HK-2 (cell line): Measurements from ENCODE around the gene LTO1.
"Not testable (repeated sequence)": the region's sequence is repeated elsewhere in the genome, so short reads cannot be mapped to it uniquely, and the experiment has no call there.

Experiments
- DNase-seq: peaks from one replicate; pipeline ENCODE4 v3.0.0-alpha.2; 2018; ENCODE audit not compliant: unreplicated experiment

Gene LTO1

DNA sequence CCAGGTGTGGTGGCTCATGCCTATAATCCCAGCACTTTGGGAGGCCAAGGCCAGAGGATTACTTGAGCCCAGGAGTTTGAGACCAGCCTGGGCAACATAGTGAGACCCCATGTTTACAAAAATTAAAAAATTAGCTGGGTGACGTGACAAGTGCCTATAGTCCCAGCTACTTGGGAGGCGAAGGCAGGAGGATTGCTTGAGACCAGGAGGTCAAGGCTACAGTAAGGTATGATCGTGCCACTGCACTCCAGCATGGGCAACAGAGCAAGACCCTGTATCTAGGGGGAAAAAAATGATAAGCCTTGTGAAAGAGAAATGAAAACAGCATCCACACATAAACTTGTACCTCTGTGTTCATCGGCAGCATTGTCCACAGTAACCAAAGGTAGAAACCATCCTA is 42.3 kb downstream of the LTO1 start:
- no peak for DNase-seq

DNA sequence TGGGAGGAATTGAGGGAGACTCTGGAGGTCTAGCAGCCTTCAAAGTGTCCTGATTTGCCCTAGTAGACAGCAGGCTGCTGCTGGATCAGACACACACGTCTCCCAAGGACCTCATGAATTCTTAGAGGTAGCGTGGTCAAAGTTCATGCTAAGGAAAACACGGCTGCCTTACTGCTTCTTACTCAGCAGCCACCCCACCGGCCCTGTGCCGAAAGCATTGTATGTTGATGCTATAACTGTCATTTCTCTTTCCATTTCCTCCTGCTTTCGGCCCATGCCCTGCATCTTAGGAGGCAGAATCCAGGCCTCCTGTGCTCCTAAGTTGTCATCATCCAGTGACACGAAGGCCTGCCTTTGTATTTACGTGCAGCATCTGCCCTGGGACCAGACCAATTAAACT is 44.7 kb downstream of the LTO1 start:
- no peak for DNase-seq

DNA sequence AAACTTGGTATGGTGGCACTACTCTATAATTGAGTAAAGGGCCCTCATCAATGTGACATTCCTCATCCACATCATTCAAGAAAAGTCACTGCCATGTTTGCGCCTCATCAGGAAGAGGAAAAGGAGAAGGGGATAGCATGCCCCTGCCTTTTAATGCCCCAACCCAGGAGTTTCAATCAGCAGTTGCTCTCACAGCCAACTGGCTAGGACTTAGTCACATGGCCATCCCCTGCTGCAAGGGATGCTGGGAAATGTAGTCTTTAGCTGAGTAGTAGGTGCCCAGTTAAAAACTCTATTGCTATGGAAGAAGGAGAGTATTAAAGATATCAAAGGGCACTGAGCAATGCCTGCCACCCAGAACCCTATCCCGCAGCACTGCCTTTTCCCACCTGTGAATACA is 45.1 kb downstream of the LTO1 start:
- no peak for DNase-seq

DNA sequence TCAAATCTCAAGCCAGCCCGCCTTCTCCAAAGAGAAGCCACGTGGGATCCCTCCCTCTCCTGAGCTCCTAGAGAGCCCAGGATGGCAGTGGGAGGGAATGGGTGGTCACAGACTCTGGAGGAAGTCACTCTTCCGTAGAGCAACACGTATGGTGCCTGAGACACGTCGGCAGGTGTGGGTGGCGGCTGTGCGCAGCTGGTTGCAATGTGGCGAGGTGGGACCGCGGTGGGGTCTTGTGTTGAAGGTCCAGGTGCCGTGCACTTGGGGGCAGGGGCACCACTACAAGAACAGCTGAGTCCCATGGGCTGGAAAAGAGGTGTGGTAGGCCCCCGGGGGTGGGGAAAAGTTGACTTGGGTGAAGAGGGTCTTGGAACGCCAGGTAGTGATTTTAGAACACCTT is 47.6 kb downstream of the LTO1 start:
- DNase-seq = no peak

DNA sequence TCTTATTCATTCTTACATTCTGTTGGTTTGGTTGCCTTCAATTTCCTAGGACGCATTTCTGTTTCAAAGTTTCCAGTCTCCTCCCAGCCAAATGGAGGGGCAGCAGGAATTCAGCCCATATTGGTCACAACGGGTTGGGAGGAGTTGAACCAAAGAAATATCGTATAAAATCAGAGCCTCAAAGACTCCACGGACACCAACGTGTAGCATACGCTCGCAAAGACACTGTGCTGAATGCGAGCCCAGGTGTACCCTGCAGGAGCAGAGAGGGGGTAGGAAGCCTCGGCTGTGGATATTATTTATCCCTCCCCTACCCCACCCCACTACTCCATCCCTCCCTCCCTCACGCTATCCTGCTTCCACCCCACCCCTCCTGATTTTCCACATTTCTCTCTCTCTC is 49.7 kb downstream of the LTO1 start:
- DNase-seq = no peak

DNA sequence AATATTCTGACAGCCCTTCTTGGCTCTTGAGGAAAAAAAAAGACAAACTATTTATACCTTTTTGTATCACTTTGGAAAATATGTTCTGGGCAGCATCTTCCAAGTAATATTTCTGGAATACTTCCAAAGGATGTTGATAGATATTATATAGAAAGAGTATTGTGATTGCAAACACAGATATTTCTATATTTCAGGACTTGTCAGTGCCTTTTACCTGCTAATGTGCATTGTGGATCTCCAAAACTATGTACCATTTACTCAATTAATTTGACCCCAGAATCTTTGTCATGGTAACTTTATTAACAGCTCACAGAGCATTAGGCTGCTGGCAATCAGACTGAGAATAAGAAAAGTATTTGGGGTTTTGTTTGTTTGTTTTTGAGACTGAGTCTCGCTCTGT is 50.9 kb downstream of the LTO1 start:
- no peak for DNase-seq

DNA sequence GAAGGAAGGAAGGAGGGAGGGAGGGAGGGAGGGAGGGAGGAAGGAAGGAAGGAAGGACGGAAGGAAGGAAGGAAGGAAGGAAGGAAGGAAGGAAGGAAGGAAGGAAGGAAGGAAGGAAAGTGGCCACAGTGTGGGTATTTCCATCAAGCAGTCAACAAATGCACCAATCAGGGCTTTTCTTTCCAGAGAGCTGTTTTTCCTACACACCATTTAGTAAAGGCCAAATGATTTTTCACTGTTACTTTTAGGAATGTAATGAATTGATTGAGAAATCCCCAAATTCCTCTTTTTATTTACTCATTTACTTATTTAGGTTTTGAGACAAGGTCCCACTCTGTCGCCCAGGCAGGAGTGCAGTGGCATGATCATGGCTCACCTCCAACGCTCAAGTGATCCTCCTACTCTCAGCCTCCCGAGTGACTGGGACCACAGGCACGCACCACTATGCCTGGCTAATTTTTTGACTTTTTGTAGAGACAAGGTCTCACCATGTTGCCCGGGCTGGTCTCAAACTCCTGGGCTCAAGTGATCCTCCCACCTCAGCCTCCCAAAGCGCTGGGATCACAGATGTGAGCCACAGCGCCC is 53.0 kb downstream of the LTO1 start:
- DNase-seq = not testable (repeated sequence)

DNA sequence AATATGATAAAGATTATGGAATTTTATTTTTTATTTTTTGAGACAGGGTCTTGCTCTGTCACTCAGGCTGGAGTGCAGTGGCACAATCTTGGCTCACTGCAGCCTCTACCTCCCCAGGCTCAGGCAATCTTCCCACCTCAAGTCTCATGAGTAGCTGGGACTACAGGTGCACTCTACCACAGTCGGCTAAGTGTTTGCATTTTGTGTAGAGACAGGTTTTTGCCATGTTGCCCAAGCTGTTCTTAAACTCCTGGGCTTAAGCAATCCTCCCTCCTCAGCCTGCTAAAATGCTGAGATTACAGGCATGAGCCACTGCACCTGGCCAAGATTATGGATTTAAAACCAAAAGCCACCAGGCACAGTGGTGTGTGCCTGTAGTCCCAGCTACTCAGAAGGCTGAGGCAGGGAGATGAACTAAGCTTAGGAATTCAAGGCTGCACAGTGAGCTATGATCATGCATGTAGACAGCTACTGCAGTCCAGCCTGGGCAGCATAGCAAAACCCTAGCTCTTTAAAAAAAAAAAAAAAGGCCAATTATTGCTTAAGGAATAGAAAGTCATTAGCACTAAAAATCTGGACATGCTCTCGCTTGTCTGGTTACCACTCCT is 54.4 kb downstream of the LTO1 start:
- DNase-seq = no peak

DNA sequence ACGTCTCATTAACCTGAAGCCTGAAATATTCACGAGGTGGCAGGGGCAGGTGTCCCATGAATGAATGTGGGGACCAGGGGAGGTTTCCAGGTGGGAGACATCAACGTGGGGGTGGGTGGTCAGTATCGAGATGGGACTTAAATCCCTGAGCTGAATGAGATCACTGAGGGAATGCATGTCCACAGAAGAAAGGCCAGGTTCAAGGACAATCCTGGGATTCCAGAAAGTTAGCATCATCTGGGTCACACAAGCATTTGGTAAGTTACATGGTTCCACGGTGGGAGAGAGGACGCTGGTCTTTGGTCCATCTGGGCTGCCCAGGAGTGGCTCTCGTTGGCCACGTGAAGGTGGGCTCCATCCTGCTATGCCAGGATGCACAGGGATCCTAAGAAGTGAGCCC is 56.9 kb downstream of the LTO1 start:
- no peak for DNase-seq

DNA sequence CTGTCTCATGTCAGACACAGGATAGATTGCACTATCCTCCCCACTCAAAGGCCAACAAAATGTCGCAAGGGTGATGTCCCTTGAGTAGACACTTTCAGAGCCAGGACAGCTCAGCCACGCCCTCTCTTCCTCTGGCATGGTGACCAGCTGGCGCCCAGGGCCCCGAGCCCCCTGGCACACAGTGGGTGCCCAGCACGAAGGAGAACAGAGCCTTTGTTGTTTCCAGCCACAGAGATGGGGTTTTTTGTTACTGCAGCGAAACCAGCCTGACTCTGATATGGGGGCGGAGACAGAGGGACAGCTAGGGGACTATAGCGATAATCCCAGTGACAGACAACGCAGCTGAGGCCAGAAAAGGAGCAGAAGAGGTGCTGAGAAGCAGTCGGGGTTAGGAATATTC is 57.5 kb downstream of the LTO1 start:
- no peak for DNase-seq

DNA sequence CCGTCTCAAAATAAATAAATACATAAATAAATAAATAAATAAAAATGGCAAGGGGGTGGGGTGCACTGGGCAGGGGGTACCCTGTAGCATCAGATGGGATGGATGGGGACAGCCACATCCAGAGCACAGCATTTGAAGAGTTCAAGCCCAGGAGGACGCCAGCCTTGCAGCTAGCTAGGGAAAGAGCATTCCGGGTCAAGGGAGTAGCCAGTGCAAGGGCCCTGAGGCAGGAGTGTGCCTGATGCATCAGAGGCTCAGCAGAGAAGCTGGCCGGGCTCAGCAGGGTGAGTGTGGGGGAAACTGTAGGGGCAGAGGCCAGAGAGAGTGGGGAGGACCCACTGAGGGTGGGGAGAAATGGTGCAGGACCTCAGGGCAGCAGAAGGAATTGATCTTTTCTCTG is 57.9 kb downstream of the LTO1 start:
- no peak for DNase-seq
